GM18517 (cell line): ENCODE results near the gene CEMP1.

Experiments used
- ATAC-seq: cut with Tn5 transposase; IDR thresholded peaks from one replicate; pipeline ENCODE4 v1.9.1; 2021; ENCODE audit warnings: mild to moderate bottlenecking, moderate library complexity; ENCODE audit not compliant: unreplicated experiment

The CEMP1 gene

GRCh38 chr16:2520784-2521531 lies 10.2 kb downstream of the CEMP1 start:
- no peak for ATAC-seq

GRCh38 chr16:2520097-2520783 lies 11.0 kb downstream of the CEMP1 start, which contains the start of gene AMDHD2:
Gene AMDHD2 (plus strand): TSS chr16:2520371. CDS start chr16:2520459, 88 bp downstream.
- ATAC-seq: peak; percentile 47

GRCh38 chr16:2519711-2520080 lies 11.5 kb downstream of the CEMP1 start:
- no peak for ATAC-seq

- no peak for ATAC-seq
Measured at GRCh38 chr16:2518823-2519710, 12.1 kb downstream of the CEMP1 start.

GRCh38 chr16:2517954-2518605 lies 13.1 kb downstream of the CEMP1 start:
- no peak for ATAC-seq

- ATAC-seq: no peak
Measured at GRCh38 chr16:2516391-2517240, 14.6 kb downstream of the CEMP1 start.

- ATAC-seq: no peak
Measured at GRCh38 chr16:2515180-2515851, 15.9 kb downstream of the CEMP1 start.

GRCh38 chr16:2514333-2515179 lies 16.7 kb downstream of the CEMP1 start:
- no peak for ATAC-seq

GRCh38 chr16:2513405-2514332 lies 17.5 kb downstream of the CEMP1 start, which contains the start of gene ATP6V0C:
Gene ATP6V0C (plus strand): TSS chr16:2513952. CDS start chr16:2514104, 152 bp downstream.
- ATAC-seq: peak; percentile 64

- no peak for ATAC-seq
Measured at GRCh38 chr16:2512735-2513404, 18.3 kb downstream of the CEMP1 start.

- no peak for ATAC-seq
Measured at GRCh38 chr16:2511996-2512734, 19.0 kb downstream of the CEMP1 start.

- ATAC-seq: no peak
Measured at GRCh38 chr16:2511128-2511800, 19.9 kb downstream of the CEMP1 start.

- no peak for ATAC-seq
Measured at GRCh38 chr16:2508722-2509400, 22.3 kb downstream of the CEMP1 start.

GRCh38 chr16:2507665-2508064 lies 23.5 kb downstream of the CEMP1 start:
- no peak for ATAC-seq
